H1 (cell line): ENCODE results near the gene ATOH8. TPM values are rescaled to one million over a fixed set of nuclear protein-coding genes. Genes with fewer than 3 reads are reported as not detected.

Experiments
- CTCF ChIA-PET: fragments of 300-600 bp; sonication (Branson Sonifier 250); formaldehyde crosslinking; loops from one replicate; lab custom pipeline; 2021; ENCODE audit not compliant: partially characterized antibody; lab: Charles Lee
- POLR2A ChIA-PET: fragments of 300-600 bp; sonication (Branson Sonifier 250); formaldehyde crosslinking; loops from one replicate; lab custom pipeline; 2021; ENCODE audit warnings: inconsistent platforms; ENCODE audit not compliant: partially characterized antibody; lab: Charles Lee
- DNase-seq, 2 experiments: peaks; one replicate each; pipeline versions ENCODE4 v3.0.0 to v3.0.0-alpha.2; 2010 to 2022; ENCODE audit warnings: low spot score in 2 of 2, low read depth in 1 of 2, mixed read lengths in 1 of 2
- FAIRE-seq: peaks from 2 replicates; lab custom pipeline; 2011; peaks lifted over from hg19 to GRCh38; lab: Jason Lieb, UNC
- H2AFZ ChIP-seq: 2 replicates; pipeline ENCODE4 v1.8.1; 2012; ENCODE audit warnings: low read length, inconsistent platforms
- H2AK5ac ChIP-seq: 2 replicates; pipeline ENCODE4 v1.6.1; 2013; ENCODE audit warnings: low read depth, low read length
- H2BK120ac ChIP-seq: replicated peaks from 2 replicates; pipeline ENCODE3; 2013; ENCODE audit warnings: low read depth, low read length, inconsistent platforms
- H2BK12ac ChIP-seq: 2 replicates; pipeline ENCODE4 v1.6.1; 2013; ENCODE audit warnings: low read depth, low read length
- H2BK15ac ChIP-seq: 2 replicates; pipeline ENCODE4 v1.6.1; 2013; ENCODE audit warnings: low read length
- H2BK20ac ChIP-seq: 2 replicates; pipeline ENCODE4 v1.6.1; 2013; ENCODE audit warnings: low read length
- H2BK5ac ChIP-seq: 2 replicates; pipeline ENCODE4 v1.6.1; 2013; ENCODE audit warnings: low read depth, low read length
- H3K14ac ChIP-seq: 2 replicates; pipeline ENCODE4 v1.6.1; 2013; ENCODE audit warnings: inconsistent platforms; ENCODE audit not compliant: insufficient read length
- H3K18ac ChIP-seq: 2 replicates; pipeline ENCODE4 v1.6.1; 2013; ENCODE audit warnings: low read length; ENCODE audit errors: extremely low read depth
- H3K23ac ChIP-seq: 2 replicates; pipeline ENCODE4 v1.6.1; 2013; ENCODE audit warnings: inconsistent platforms; ENCODE audit not compliant: insufficient read length
- H3K23me2 ChIP-seq: 2 replicates; pipeline ENCODE4 v1.6.1; 2013; ENCODE audit warnings: low read depth, low read length
- H3K27ac ChIP-seq: 2 replicates; pipeline ENCODE4 v1.6.1; 2011; ENCODE audit warnings: low read depth, low read length, inconsistent platforms
- H3K27me3 ChIP-seq, 4 experiments: replicated peaks in 1 of 4; 1 replicate in 1 of 4; 2 replicates in 3 of 4; pipeline versions ENCODE4 v1.6.1 to v1.8.1; 2011 to 2013; ENCODE audit warnings: low read length in 3 of 4, mild to moderate bottlenecking in 3 of 4, inconsistent platforms in 2 of 4, mixed read lengths in 2 of 4, moderate library complexity in 1 of 4; ENCODE audit not compliant: control insufficient read depth in 3 of 4, insufficient read depth in 3 of 4; ENCODE audit errors: extremely low read depth in 1 of 4
- H3K36me3 ChIP-seq, 4 experiments: 2 replicates each; pipeline versions ENCODE4 v1.6.1 to v1.8.1; 2011 to 2013; ENCODE audit warnings: mild to moderate bottlenecking in 4 of 4, low read length in 3 of 4, moderate library complexity in 2 of 4, control low read depth in 1 of 4, inconsistent platforms in 1 of 4; ENCODE audit not compliant: insufficient read depth in 4 of 4, control insufficient read depth in 2 of 4
- H3K4ac ChIP-seq: replicated peaks from 2 replicates; pipeline ENCODE3; 2013; ENCODE audit warnings: low read length, low read depth, mixed read lengths, inconsistent platforms; ENCODE audit not compliant: insufficient read length
- H3K4me1 ChIP-seq, 4 experiments: replicated peaks in 1 of 4; 1 replicate in 1 of 4; 2 replicates in 3 of 4; pipeline versions ENCODE4 v1.6.1 to v1.8.1; 2011 to 2013; ENCODE audit warnings: low read length in 3 of 4, inconsistent platforms in 2 of 4, mixed read lengths in 1 of 4; ENCODE audit not compliant: insufficient read depth in 4 of 4, control insufficient read depth in 3 of 4
- H3K4me2 ChIP-seq, 2 experiments: 2 replicates each; pipeline versions ENCODE4 v1.6.1 to v1.8.1; 2011 to 2013; ENCODE audit warnings: low read depth in 2 of 2, low read length in 2 of 2, control low read depth in 1 of 2, inconsistent platforms in 1 of 2, mild to moderate bottlenecking in 1 of 2; ENCODE audit not compliant: insufficient read depth in 1 of 2
- H3K4me3 ChIP-seq, 4 experiments: fragments of 200-600, 300-600 bp in 1 of 4; sonication (generic), shearing (Covaris generic), sonication (Bioruptor Twin) in 1 of 4; 2 replicates each; pipeline versions ENCODE4 v1.5.1 to v1.8.1; 2011 to 2016; ENCODE audit warnings: low read length in 4 of 4, low read depth in 3 of 4, control low read depth in 2 of 4, inconsistent platforms in 2 of 4, mild to moderate bottlenecking in 2 of 4, mixed read lengths in 1 of 4, moderate library complexity in 1 of 4; ENCODE audit not compliant: insufficient read depth in 2 of 4; ENCODE audit errors: extremely low read depth in 1 of 4
- H3K56ac ChIP-seq: replicated peaks from 2 replicates; pipeline ENCODE3; 2013; ENCODE audit warnings: low read depth, mild to moderate bottlenecking, mixed read lengths, low read length, inconsistent platforms; ENCODE audit not compliant: insufficient read length
- H3K79me1 ChIP-seq: 2 replicates; pipeline ENCODE4 v1.6.1; 2013; ENCODE audit warnings: low read depth, low read length, control low read depth
- H3K79me2 ChIP-seq, 2 experiments: 2 replicates each; pipeline versions ENCODE4 v1.6.1 to v1.8.1; 2012 to 2013; ENCODE audit warnings: low read length in 2 of 2, mild to moderate bottlenecking in 2 of 2, inconsistent platforms in 1 of 2; ENCODE audit not compliant: insufficient read depth in 2 of 2, control insufficient read depth in 1 of 2
- H3K9ac ChIP-seq, 4 experiments: replicated peaks in 1 of 4; 1 replicate in 1 of 4; 2 replicates in 3 of 4; pipeline versions ENCODE4 v1.6.1 to v1.8.1; 2011 to 2013; ENCODE audit warnings: low read depth in 3 of 4, low read length in 3 of 4, control low read depth in 2 of 4, mild to moderate bottlenecking in 2 of 4, moderate library complexity in 2 of 4, inconsistent platforms in 1 of 4; ENCODE audit errors: extremely low read depth in 1 of 4
- H3K9me3 ChIP-seq, 2 experiments: 2 replicates each; pipeline versions ENCODE4 v1.6.1 to v1.8.1; 2012 to 2013; ENCODE audit warnings: mild to moderate bottlenecking in 2 of 2, moderate library complexity in 2 of 2, control low read depth in 1 of 2, inconsistent platforms in 1 of 2, low read depth in 1 of 2, low read length in 1 of 2, mixed read lengths in 1 of 2; ENCODE audit not compliant: insufficient read depth in 2 of 2
- H4K20me1 ChIP-seq, 2 experiments: replicated peaks in 1 of 2; 2 replicates each; pipeline versions ENCODE3 to v1.8.1; 2011 to 2013; ENCODE audit warnings: inconsistent platforms in 2 of 2, low read length in 2 of 2, mild to moderate bottlenecking in 1 of 2; ENCODE audit not compliant: insufficient read depth in 2 of 2, control insufficient read depth in 1 of 2
- H4K5ac ChIP-seq: 2 replicates; pipeline ENCODE4 v1.6.1; 2013; ENCODE audit warnings: low read length, low read depth, mixed read lengths, inconsistent platforms; ENCODE audit not compliant: insufficient read length
- H4K8ac ChIP-seq: 2 replicates; pipeline ENCODE4 v1.8.0; 2013; ENCODE audit warnings: mild to moderate bottlenecking, moderate library complexity, low read length, inconsistent platforms; ENCODE audit not compliant: insufficient read depth; ENCODE audit errors: extremely low read depth
- H4K91ac ChIP-seq: replicated peaks from 2 replicates; pipeline ENCODE3; 2013; ENCODE audit warnings: low read length, mixed read lengths, inconsistent platforms; ENCODE audit not compliant: insufficient read length
- BCL11A ChIP-seq, 2 experiments: IDR thresholded peaks; one replicate each; pipeline ENCODE4 v1.6.1; 2011; ENCODE audit warnings: low read depth in 2 of 2, low read length in 2 of 2, mild to moderate bottlenecking in 2 of 2
- CBX5 ChIP-seq: fragments of 300-800, 300-1000 bp; sonication (generic); IDR thresholded peaks from 2 replicates; pipeline ENCODE4 v1.7.1; 2016; ENCODE audit warnings: antibody characterized with exemption, low read length, low read depth
- EGR1 ChIP-seq: IDR thresholded peaks from 2 replicates; pipeline ENCODE4 v1.6.1; 2011; ENCODE audit warnings: low read depth, low read length, borderline replicate concordance
- GTF2F1 ChIP-seq: IDR thresholded peaks from 2 replicates; pipeline ENCODE4 v1.6.1; 2012; ENCODE audit warnings: low read depth, low read length, improper control_type of control experiment, borderline replicate concordance
- KDM1A ChIP-seq: fragments of 200-600, 300-600 bp; sonication (generic); IDR thresholded peaks from 2 replicates; pipeline ENCODE4 v1.7.1; 2016; ENCODE audit warnings: mild to moderate bottlenecking, low read length, borderline replicate concordance
- MAFK ChIP-seq: IDR thresholded peaks from 2 replicates; pipeline ENCODE4 v1.6.1; 2012; ENCODE audit warnings: low read depth, mild to moderate bottlenecking, improper control_type of control experiment, low read length
- SRF ChIP-seq: IDR thresholded peaks from 2 replicates; pipeline ENCODE4 v1.6.1; 2011; ENCODE audit warnings: mild to moderate bottlenecking, low read depth, low read length, moderate library complexity
- SUZ12 ChIP-seq: fragments of 200-600 bp; sonication (generic); IDR thresholded peaks from 2 replicates; pipeline ENCODE4 v1.6.1; 2012; ENCODE audit warnings: mild to moderate bottlenecking, inconsistent platforms, low read length, moderate library complexity, mixed read lengths
- WGBS, 2 experiments: shearing (Covaris generic) in 1 of 2; methylation state at CpG; one replicate each; pipeline versions ENCODE4 v1.1.6 to v1.1.7; 2013 to 2015; ENCODE audit warnings: low lambda C conversion rate in 2 of 2, mixed read lengths in 2 of 2, inconsistent platforms in 1 of 2, low coverage in 1 of 2, missing lambda C conversion rate in 1 of 2; ENCODE audit not compliant: insufficient replicate concordance in 2 of 2, insufficient coverage in 1 of 2, insufficient read length in 1 of 2; ENCODE audit errors: extremely low coverage in 1 of 2, missing lambda C conversion rate in 1 of 2; 5-methylcytosine and 5-hydroxymethylcytosine counted together
- polyA plus RNA-seq, 7 experiments: library from polyadenylated mRNA; depleted of rRNA in 3 of 7; stranded (reverse) in 5 of 7; unstranded in 2 of 7; fragments of >200 nt in 5 of 7; fragments of 200-250 nt in 2 of 7; gene quantifications; 1 replicate in 5 of 7; 2 replicates in 1 of 7; 4 replicates in 1 of 7; pipeline versions ENCODE4 v1.2.1 to v1.2.3, GENCODE V29; 2011 to 2013; ENCODE audit warnings: missing spikeins in 2 of 7, mixed read lengths in 2 of 7
- total RNA-seq: library from RNA; stranded (reverse); fragmentation: NEBNext Ultra II Directional; extraction: Animal tissue kit (Norgen Biotek cat#: 25700); gene quantifications from 2 replicates; pipeline ENCODE4 v1.2.1, GENCODE V29; 2021
- TF ChIP-seq, protein P1 (sequence below), 3 experiments: IDR thresholded peaks; 1 replicate in 2 of 3; 2 replicates in 1 of 3; pipeline versions ENCODE4 v1.5.1 to v1.6.1; 2011; ENCODE audit warnings: low read length in 3 of 3, mild to moderate bottlenecking in 3 of 3, inconsistent platforms in 2 of 3, low read depth in 1 of 3, moderate library complexity in 1 of 3; ENCODE audit not compliant: insufficient read depth in 1 of 3; ENCODE audit errors: control extremely low read depth in 1 of 3

The ATOH8 gene
- total and polyA plus RNA-seq, 2 of the 8 experiments (the other 6 are each of a cell fraction or from before 2014, with no cell fraction given): 0.50 to 0.53 TPM

DNA sequence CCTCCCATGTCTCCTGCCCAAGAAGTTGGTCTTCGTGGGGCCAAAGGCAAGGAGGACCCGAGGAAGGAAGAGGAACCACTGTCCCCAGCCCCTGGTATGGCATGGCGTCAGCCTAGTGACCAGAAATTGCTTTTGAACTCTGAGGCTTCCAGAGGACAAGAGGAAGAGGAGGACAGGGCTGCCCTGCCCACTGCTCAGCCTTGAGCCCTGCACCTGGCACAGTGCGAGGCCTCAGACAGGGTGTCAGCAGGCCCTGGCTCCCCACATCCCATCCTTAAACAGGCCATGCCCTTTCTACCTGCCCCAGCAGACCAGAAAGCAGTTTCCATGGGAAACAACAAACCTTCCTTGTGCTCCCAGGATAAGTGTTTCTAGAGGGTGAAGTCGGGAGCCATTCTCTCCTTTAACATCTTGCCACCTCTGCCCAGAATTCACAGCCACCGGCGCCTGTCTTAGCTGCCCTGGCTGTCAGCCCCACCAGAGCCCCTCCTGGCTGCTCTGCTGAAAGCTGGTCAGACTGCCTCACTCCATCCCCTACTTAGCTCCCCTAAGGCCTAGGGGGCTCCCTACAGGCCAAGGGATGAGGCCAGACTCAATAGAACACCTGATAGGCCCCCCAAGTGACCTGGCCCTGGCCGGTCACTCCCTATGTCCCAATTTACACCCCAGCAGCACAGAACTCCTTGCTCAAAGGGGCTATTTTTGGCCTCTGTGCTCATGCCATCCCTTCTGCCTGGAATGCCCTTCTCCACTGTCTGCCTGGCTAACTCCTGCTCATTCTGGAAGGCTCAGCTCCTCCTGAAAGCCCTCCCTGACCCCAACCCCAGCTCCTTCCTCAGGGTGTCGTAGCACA lies 20.6 kb downstream of the ATOH8 start:
- Histone ChIP-seq H3K27me3 (peaks cover 0 to 23% (median 14%) of the 10 kb centered on the region in 4 experiments; a peak in 6 of 7 replicates), H3K79me1 (no peaks in the 10 kb centered on the region), H4K5ac (no peak overlapping the region), H2BK12ac (no peak overlapping the region), H3K4me1 (peaks cover 0 to 27% (median 14%) of the 10 kb centered on the region in 4 experiments; a peak in 6 of 7 replicates), H4K91ac (no peak overlapping the region), H3K14ac (no peak overlapping the region), H3K18ac (no peak overlapping the region), H3K4me3 (no peak overlapping the region), H3K56ac (no peak overlapping the region), H4K8ac (no peak overlapping the region), H3K27ac (no peak overlapping the region), H2BK20ac (no peak overlapping the region), H2BK120ac (no peak overlapping the region), H3K4me2 (no peak overlapping the region), H4K20me1 (no peaks in the 10 kb centered on the region), H2BK15ac (no peak overlapping the region), H3K23me2 (no peaks in the 10 kb centered on the region), H3K36me3 (no peaks in the 10 kb centered on the region), H3K4ac (no peak overlapping the region), H3K9ac (no peak overlapping the region), H3K9me3 (no peaks in the 10 kb centered on the region), H2BK5ac (no peak overlapping the region), H2AK5ac (no peak overlapping the region), H3K79me2 (no peaks in the 10 kb centered on the region), H3K23ac (no peak overlapping the region), H2AFZ (no peak overlapping the region)
- POLR2A ChIA-PET: interaction anchor here (1.2 to 2.6 kb wide), 5 partner anchors 11 to 62 kb away, joined by 3 to 6 read pairs (median 4); no protein-coding TSS in a partner anchor
- FAIRE-seq: no peak
- CTCF ChIA-PET: interaction anchor here (0.8 to 47.8 kb wide), 9 partner anchors 0 to 67 kb away, joined by 3 to 986 read pairs (median 7); partner anchors contain the start of gene ATOH8
- no peak for DNase-seq
- WGBS, 2 experiments: 92% methylated on average over 9 of the region's 9 CpGs; no CpG with 5 or more reads in 1 of the 2 experiments
- no peak for TF ChIP-seq SUZ12
- TF ChIP-seq SRF: no peak
- no peak for TF ChIP-seq BCL11A (IDR thresholded peaks at IDR 0.05; ENCODE audit: low read depth in 2 of 2, low read length in 2 of 2)
- no peak for TF ChIP-seq MAFK
- TF ChIP-seq, protein P1, sequence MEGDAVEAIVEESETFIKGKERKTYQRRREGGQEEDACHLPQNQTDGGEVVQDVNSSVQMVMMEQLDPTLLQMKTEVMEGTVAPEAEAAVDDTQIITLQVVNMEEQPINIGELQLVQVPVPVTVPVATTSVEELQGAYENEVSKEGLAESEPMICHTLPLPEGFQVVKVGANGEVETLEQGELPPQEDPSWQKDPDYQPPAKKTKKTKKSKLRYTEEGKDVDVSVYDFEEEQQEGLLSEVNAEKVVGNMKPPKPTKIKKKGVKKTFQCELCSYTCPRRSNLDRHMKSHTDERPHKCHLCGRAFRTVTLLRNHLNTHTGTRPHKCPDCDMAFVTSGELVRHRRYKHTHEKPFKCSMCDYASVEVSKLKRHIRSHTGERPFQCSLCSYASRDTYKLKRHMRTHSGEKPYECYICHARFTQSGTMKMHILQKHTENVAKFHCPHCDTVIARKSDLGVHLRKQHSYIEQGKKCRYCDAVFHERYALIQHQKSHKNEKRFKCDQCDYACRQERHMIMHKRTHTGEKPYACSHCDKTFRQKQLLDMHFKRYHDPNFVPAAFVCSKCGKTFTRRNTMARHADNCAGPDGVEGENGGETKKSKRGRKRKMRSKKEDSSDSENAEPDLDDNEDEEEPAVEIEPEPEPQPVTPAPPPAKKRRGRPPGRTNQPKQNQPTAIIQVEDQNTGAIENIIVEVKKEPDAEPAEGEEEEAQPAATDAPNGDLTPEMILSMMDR (IDR thresholded peaks at IDR 0.05; ENCODE audit: control extremely low read depth in 1 of 3, insufficient read depth in 1 of 3, low read depth in 1 of 3, low read length in 3 of 3): no peak
- no peak for TF ChIP-seq CBX5
- TF ChIP-seq KDM1A: no peak
- TF ChIP-seq EGR1: no peak
- no peak for TF ChIP-seq GTF2F1
